ENCODE measurements around the gene ENOX1.

GRCh38 chr13:43244481-43244880, 542.3 kb downstream of the ENOX1 start:
- no peak for TF ChIP-seq MLLT1 (IDR thresholded peaks at IDR 0.05)
- no peak for TF ChIP-seq CTCF (IDR thresholded peaks at IDR 0.05 in 2 of 3, conservative IDR thresholded peaks at IDR 0.05 in 1 of 3; ENCODE audit: insufficient read depth in 2 of 3, low read depth in 1 of 3, low read length in 3 of 3)
- no peak for TF ChIP-seq HDAC1 (IDR thresholded peaks at IDR 0.05)
- TF ChIP-seq HEY1 (CRISPR knock-in tag; IDR thresholded peaks at IDR 0.05; ENCODE audit: borderline replicate concordance): no peak
- no peak for TF ChIP-seq HNRNPK (IDR thresholded peaks at IDR 0.05; ENCODE audit: low read depth, low read length, poor library complexity, severe bottlenecking)
- TF ChIP-seq GTF3C2 (IDR thresholded peaks at IDR 0.05; ENCODE audit: borderline replicate concordance, extremely low read depth, insufficient read length): no peak
- no peak for TF ChIP-seq NFATC3 (IDR thresholded peaks at IDR 0.05)
- TF ChIP-seq TAF1 (IDR thresholded peaks at IDR 0.05; ENCODE audit: control insufficient read depth, extremely low read depth, insufficient read depth, low read length, severe bottlenecking): no peak
- TF ChIP-seq STAT5B (CRISPR knock-in tag; IDR thresholded peaks at IDR 0.05): no peak
- no peak for TF ChIP-seq RBM39 (optimal IDR thresholded peaks at IDR 0.05; ENCODE audit: low read depth, low read length)
- no peak for TF ChIP-seq KHSRP (IDR thresholded peaks at IDR 0.05)
